ENCODE measurements around the gene ERGIC3.
A peak's percentile ranks its signal among the peaks of the same experiment; 100 is the strongest.
"Not testable (repeated sequence)": the region's sequence is repeated elsewhere in the genome, so short reads cannot be mapped to it uniquely, and the experiment has no call there.

ERGIC3 gene

GRCh38 chr20:35539756-35540212, 2.1 kb upstream of the ERGIC3 start:
- H3K4me3 ChIP-seq (ENCODE audit: low read depth, low read length), result no peak overlapping the region

GRCh38 chr20:35541118-35541782, 628 bp upstream of the ERGIC3 start:
- DNase-seq (ENCODE audit: low read depth), result no peak
- peak overlapping the region; percentile 92 for H3K4me3 ChIP-seq (ENCODE audit: low read depth, low read length)
- TF ChIP-seq, protein P1, sequence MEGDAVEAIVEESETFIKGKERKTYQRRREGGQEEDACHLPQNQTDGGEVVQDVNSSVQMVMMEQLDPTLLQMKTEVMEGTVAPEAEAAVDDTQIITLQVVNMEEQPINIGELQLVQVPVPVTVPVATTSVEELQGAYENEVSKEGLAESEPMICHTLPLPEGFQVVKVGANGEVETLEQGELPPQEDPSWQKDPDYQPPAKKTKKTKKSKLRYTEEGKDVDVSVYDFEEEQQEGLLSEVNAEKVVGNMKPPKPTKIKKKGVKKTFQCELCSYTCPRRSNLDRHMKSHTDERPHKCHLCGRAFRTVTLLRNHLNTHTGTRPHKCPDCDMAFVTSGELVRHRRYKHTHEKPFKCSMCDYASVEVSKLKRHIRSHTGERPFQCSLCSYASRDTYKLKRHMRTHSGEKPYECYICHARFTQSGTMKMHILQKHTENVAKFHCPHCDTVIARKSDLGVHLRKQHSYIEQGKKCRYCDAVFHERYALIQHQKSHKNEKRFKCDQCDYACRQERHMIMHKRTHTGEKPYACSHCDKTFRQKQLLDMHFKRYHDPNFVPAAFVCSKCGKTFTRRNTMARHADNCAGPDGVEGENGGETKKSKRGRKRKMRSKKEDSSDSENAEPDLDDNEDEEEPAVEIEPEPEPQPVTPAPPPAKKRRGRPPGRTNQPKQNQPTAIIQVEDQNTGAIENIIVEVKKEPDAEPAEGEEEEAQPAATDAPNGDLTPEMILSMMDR (IDR thresholded peaks at IDR 0.05; ENCODE audit: insufficient read depth, low read depth, low read length, missing control alignments), result no peak

More at GRCh38 chr20:35539756-35540212, 2.1 kb upstream of the ERGIC3 start:
- DNase-seq (ENCODE audit: low read depth), result peak; percentile 37
- TF ChIP-seq, protein P1 (IDR thresholded peaks at IDR 0.05; ENCODE audit: insufficient read depth, low read depth, low read length, missing control alignments), result no peak

DNA sequence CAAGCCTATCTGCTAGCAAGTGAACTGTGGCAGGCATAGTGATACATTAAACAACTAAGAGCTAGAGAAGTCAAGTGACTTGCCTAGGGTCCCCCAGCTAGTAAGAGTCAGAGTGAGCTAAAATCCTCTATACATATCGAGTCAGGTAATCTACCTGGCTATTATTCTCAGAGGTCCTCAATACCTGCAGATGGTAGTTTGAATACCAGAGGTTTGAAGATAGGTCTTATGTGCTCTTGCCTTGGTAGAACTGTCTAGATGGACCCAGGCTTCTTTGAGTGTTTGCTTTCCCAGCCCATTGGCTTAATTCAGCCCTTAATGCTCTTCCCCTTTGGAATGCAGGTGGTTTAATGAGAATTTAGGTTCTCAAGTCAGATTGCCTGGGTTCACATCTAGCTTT, 1.1 kb downstream of the ERGIC3 start:
- no peak for DNase-seq (ENCODE audit: low read depth)
- no peak overlapping the region for H3K4me3 ChIP-seq (ENCODE audit: low read depth, low read length)
- TF ChIP-seq, protein P1 (IDR thresholded peaks at IDR 0.05; ENCODE audit: insufficient read depth, low read depth, low read length, missing control alignments), result no peak

- H3K4me3 ChIP-seq (ENCODE audit: low read depth, low read length), result no peak overlapping the region
- TF ChIP-seq, protein P1 (IDR thresholded peaks at IDR 0.05; ENCODE audit: insufficient read depth, low read depth, low read length, missing control alignments), result no peak
- DNase-seq (ENCODE audit: low read depth), result no peak
Observed at GRCh38 chr20:35544436-35544835, 2.6 kb downstream of the ERGIC3 start.

DNA sequence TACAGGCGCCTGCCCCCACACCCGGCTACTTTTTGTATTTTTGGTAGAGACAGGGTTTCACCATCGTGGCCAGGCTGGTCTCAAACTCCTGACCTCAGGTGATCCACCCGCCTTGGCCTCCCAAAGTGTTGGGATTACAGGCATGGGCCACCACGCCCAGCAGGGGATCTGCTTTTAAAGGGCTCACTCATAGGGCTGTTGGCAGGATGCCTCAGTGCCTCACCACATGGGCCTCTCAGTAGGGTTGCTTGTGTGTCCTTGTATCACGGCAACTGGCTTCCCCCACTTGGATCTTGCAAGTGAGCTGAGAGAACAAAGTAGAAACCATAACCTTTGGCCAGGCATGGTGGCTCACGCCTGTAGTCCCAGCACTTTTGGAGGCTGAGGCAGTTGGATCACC, 3.1 kb downstream of the ERGIC3 start:
- not testable (repeated sequence) for DNase-seq (ENCODE audit: low read depth); H3K4me3 ChIP-seq (ENCODE audit: low read depth, low read length)

GRCh38 chr20:35546127-35546526, 4.2 kb downstream of the ERGIC3 start:
- no peak for DNase-seq (ENCODE audit: low read depth)
- no peak overlapping the region for H3K4me3 ChIP-seq (ENCODE audit: low read depth, low read length)
- TF ChIP-seq, protein P1 (IDR thresholded peaks at IDR 0.05; ENCODE audit: insufficient read depth, low read depth, low read length, missing control alignments), result no peak

DNA sequence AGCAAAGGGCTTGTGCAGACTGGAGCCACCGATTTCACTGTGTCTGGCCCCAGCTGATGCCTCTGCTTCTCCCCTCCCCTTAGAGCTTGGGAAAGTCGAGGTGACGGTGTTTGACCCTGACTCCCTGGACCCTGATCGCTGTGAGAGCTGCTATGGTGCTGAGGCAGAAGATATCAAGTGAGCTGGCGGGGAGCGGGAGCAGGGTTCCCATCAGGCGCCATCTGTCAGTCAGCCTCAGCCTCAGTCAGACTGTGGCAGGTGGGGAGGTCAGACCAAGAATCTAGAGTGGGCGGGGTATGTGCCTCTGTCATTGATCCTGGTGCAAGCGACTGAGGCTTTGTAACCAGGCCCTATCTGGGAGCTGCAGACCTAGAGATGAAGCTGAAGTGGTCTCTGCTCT, 5.5 kb downstream of the ERGIC3 start:
- TF ChIP-seq, protein P1 (IDR thresholded peaks at IDR 0.05; ENCODE audit: insufficient read depth, low read depth, low read length, missing control alignments), result no peak
- no peak for DNase-seq (ENCODE audit: low read depth)
- no peak overlapping the region for H3K4me3 ChIP-seq (ENCODE audit: low read depth, low read length)
